ENCODE data around the gene REELD1.

The REELD1 gene

GRCh38 chr4:146191766-146192458 lies 22.4 kb upstream of the REELD1 start:
- no peak overlapping the region for H3K4me3 ChIP-seq (replicated peaks; ENCODE audit: low read depth, low read length)
- no peak for DNase-seq (ENCODE audit: extremely low read depth, low read depth)
- no peak for TF ChIP-seq CTCF (IDR thresholded peaks at IDR 0.05; ENCODE audit: low read depth, low read length, missing control alignments)

GRCh38 chr4:146193628-146194027 lies 20.7 kb upstream of the REELD1 start:
- no peak for DNase-seq (ENCODE audit: extremely low read depth, low read depth)
- H3K4me3 ChIP-seq (replicated peaks; ENCODE audit: low read depth, low read length) = no peak overlapping the region

DNA sequence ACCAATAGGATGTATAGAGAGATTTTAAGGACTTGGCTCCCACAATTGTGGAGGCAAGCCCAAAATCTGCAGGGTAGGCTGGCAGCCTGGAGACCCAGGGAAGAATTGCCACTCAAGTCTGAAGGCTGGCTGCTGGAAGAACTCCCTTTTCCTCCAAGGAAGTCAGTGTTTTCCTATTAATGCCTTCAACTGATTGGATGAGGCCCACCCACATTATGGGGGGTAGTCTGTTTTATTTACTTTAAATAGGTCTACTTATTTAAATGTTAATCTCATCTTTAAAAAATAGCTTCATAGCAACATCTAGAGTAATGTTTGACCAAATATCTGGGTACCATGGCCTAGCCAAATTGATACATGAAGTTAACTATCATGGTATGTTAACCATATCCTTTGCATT lies 20.1 kb upstream of the REELD1 start:
- no peak for TF ChIP-seq CTCF (IDR thresholded peaks at IDR 0.05; ENCODE audit: low read depth, low read length, missing control alignments)
- H3K4me3 ChIP-seq (replicated peaks; ENCODE audit: low read depth, low read length) = no peak overlapping the region
- no peak for DNase-seq (ENCODE audit: extremely low read depth, low read depth)

More at GRCh38 chr4:146193628-146194027, 20.7 kb upstream of the REELD1 start:
- no peak for TF ChIP-seq CTCF (IDR thresholded peaks at IDR 0.05; ENCODE audit: low read depth, low read length, missing control alignments)

DNA sequence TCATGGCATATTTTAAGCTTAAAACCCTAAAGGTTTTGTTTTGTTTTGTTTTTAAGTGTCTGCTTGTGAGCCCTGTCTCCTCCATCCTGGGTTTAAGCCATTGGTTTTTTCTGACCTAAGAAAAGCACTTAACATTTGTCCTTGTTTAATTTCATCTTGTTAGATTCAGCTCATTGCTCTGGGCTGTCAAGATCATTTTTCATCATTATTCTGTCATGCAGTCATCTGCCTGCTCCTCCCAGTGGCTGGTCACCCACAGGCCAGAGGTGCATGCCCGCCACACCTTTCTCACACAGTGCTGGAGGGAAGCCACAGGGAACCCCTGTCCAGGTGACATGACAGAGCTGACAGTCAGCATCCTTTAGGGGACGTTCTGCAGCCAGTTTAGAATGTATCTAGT lies 11.7 kb upstream of the REELD1 start:
- no peak for TF ChIP-seq CTCF (IDR thresholded peaks at IDR 0.05; ENCODE audit: low read depth, low read length, missing control alignments)
- no peak for DNase-seq (ENCODE audit: extremely low read depth, low read depth)
- H3K4me3 ChIP-seq (replicated peaks; ENCODE audit: low read depth, low read length) = no peak overlapping the region

DNA sequence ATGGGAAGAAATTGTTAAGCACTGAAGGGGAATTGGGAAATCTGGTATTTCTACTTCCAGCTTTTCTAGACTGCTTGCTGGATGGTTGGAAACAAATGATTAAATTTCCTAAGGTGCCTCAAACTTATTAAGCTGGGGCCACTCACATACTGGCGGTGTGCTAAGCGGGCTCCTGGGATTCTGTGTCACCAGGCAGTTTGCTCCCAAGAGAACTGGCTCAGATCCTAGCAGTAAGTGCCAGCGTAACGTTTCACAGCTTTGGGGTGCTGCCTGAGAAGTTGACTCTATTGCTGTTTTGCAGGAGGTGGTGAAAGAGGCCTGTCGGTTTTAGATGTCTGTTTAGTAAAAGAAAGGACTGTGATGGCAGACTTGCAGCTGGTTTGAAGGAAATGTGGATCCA lies 6.9 kb upstream of the REELD1 start:
- TF ChIP-seq CTCF (IDR thresholded peaks at IDR 0.05; ENCODE audit: low read depth, low read length, missing control alignments) = no peak
- no peak for DNase-seq (ENCODE audit: extremely low read depth, low read depth)
- H3K4me3 ChIP-seq (replicated peaks; ENCODE audit: low read depth, low read length) = no peak overlapping the region

DNA sequence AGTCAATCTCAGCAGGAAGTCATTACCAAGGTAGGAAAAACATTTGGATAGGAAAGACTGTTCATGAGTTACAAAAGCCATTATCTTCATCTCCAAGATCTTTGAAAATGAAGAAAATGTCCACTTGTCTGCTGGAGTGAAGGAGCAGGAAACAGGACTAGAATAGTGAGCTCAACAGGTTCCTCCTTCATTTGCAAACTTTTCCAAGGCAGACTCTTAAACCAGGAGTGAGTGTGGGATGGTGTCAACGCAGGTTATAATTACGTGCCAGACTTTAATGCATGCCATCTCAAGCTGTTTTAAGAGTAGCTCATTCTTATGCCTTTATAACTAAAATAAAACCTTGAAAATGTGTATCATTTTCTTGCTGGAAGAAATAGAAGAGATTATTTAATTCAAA lies 3.4 kb upstream of the REELD1 start:
- no peak for DNase-seq (ENCODE audit: extremely low read depth, low read depth)
- H3K4me3 ChIP-seq (replicated peaks; ENCODE audit: low read depth, low read length) = no peak overlapping the region
- TF ChIP-seq CTCF (IDR thresholded peaks at IDR 0.05; ENCODE audit: low read depth, low read length, missing control alignments) = no peak

DNA sequence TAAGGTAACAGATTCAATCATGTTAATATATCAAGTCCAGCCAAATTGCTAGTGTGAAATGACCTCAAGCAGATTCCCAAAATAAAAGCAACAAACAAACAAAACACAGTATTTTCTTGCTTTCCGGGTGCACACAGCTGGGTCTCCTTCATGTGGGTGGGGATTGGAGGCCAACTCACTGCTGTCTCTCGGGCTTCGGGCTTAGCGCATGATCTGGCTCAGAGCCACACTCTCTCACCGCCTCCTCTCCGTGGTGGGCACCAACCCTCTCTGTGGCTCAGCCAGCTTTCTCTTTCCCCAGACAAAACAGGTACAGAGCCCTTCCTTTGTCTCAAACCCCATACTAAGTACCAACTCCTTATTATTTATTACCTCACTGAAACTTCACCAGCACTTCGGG lies 2.9 kb upstream of the REELD1 start:
- no peak for TF ChIP-seq CTCF (IDR thresholded peaks at IDR 0.05; ENCODE audit: low read depth, low read length, missing control alignments)

More for the DNA sequence above, 2.9 kb upstream of the REELD1 start:
- no peak overlapping the region for H3K4me3 ChIP-seq (replicated peaks; ENCODE audit: low read depth, low read length)
- DNase-seq (ENCODE audit: extremely low read depth, low read depth) = no peak

Data from HFF-Myc (cell line).